Measurements from ENCODE around the gene DIRAS2.

The DIRAS2 gene

GRCh38 chr9:90580576-90580975 is 62.0 kb downstream of the DIRAS2 start:
- TF ChIP-seq, protein P1, sequence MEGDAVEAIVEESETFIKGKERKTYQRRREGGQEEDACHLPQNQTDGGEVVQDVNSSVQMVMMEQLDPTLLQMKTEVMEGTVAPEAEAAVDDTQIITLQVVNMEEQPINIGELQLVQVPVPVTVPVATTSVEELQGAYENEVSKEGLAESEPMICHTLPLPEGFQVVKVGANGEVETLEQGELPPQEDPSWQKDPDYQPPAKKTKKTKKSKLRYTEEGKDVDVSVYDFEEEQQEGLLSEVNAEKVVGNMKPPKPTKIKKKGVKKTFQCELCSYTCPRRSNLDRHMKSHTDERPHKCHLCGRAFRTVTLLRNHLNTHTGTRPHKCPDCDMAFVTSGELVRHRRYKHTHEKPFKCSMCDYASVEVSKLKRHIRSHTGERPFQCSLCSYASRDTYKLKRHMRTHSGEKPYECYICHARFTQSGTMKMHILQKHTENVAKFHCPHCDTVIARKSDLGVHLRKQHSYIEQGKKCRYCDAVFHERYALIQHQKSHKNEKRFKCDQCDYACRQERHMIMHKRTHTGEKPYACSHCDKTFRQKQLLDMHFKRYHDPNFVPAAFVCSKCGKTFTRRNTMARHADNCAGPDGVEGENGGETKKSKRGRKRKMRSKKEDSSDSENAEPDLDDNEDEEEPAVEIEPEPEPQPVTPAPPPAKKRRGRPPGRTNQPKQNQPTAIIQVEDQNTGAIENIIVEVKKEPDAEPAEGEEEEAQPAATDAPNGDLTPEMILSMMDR (IDR thresholded peaks at IDR 0.05; ENCODE audit: low read depth, low read length) = no peak
- Histone ChIP-seq H3K27me3 (no peaks in the 10 kb centered on the region), H3K4me1 (peaks cover 21% of the 10 kb centered on the region), H3K36me3 (no peaks in the 10 kb centered on the region), H3K4me3 (ENCODE audit: low read depth, low read length) (no peak overlapping the region), H3K9me3 (no peaks in the 10 kb centered on the region)
- no peak for DNase-seq

DNA sequence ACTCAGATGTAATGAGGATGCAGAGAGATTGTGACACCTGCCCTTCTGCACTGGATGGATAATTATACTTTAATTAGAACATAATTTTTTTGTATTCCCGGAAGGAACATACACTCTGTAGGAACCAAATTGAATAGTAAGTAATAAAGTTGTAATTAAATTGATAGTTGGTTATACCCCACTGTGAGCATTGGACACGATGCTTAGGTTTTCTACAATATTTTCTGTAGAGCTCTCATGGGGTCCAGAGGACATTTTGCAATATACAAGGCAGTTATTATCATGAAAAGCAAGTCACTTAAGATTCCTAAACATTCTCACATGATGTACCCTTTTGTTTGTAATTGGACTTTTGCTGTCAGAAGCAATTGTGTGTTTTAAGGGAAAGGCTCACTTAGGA is 63.4 kb downstream of the DIRAS2 start:
- H3K36me3 ChIP-seq = no peaks in the 10 kb centered on the region
- DNase-seq = no peak
- TF ChIP-seq, protein P1 (IDR thresholded peaks at IDR 0.05; ENCODE audit: low read depth, low read length) = no peak
- no peak overlapping the region for H3K4me3 ChIP-seq (ENCODE audit: low read depth, low read length)
- no peaks in the 10 kb centered on the region for H3K9me3 ChIP-seq
- H3K4me1 ChIP-seq = peaks cover 21% of the 10 kb centered on the region
- no peaks in the 10 kb centered on the region for H3K27me3 ChIP-seq

GRCh38 chr9:90578126-90578815 is 64.4 kb downstream of the DIRAS2 start:
- Histone ChIP-seq H3K4me1 (peaks cover 21% of the 10 kb centered on the region), H3K27me3 (no peaks in the 10 kb centered on the region), H3K36me3 (no peaks in the 10 kb centered on the region), H3K4me3 (ENCODE audit: low read depth, low read length) (no peak overlapping the region), H3K9me3 (no peaks in the 10 kb centered on the region)
- TF ChIP-seq, protein P1 (IDR thresholded peaks at IDR 0.05; ENCODE audit: low read depth, low read length) = no peak
- no peak for DNase-seq

DNA sequence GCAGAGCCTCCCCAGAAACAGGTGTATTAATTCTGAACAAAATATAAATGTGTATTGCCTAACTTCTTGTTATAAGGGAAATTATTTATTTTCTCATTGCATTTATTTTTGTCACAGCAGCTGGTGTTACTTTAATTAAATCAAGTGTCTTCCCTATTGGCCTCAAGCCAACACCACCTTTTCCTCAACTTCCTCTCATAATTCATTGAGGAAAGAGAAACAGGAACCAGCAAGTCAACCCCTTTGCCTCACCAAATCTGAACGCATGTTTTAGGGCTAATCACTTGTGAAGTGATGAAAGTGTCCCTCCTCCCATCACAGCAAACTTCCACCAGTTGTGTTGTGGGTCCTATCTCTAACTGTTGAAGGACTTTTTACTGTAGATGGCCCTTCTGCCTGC is 73.1 kb downstream of the DIRAS2 start:
- no peak for DNase-seq
- TF ChIP-seq, protein P1 (IDR thresholded peaks at IDR 0.05; ENCODE audit: low read depth, low read length) = no peak
- no peaks in the 10 kb centered on the region for H3K4me1 ChIP-seq
- no peak overlapping the region for H3K4me3 ChIP-seq (ENCODE audit: low read depth, low read length)
- no peaks in the 10 kb centered on the region for H3K36me3 ChIP-seq
- H3K27me3 ChIP-seq = no peaks in the 10 kb centered on the region
- H3K9me3 ChIP-seq = no peaks in the 10 kb centered on the region

- Histone ChIP-seq H3K36me3 (no peaks in the 10 kb centered on the region), H3K4me3 (ENCODE audit: low read depth, low read length) (no peak overlapping the region), H3K27me3 (no peaks in the 10 kb centered on the region), H3K4me1 (no peaks in the 10 kb centered on the region), H3K9me3 (no peaks in the 10 kb centered on the region)
- TF ChIP-seq, protein P1 (IDR thresholded peaks at IDR 0.05; ENCODE audit: low read depth, low read length) = no peak
- DNase-seq = no peak
Observed at GRCh38 chr9:90568667-90569066, 74.0 kb downstream of the DIRAS2 start.

DNA sequence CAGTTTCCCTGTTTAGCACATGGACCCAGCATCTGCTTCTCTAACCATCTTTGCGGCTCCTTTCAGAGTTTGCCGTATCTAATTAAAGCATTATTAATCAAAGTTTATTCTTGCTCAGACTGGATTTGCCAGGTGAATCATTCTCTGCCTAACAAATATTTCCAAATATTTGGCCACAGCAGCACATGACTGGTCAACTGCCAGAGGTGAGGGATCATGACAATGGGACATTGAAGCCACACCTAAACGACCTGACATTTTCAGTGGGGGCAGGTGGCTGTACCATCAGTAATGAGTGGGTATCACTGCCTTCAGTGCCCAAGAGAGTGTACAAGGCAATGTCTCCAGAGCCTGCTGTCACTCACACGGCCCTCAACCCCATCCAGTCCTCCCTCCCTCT is 80.4 kb downstream of the DIRAS2 start:
- TF ChIP-seq, protein P1 (IDR thresholded peaks at IDR 0.05; ENCODE audit: low read depth, low read length) = no peak
- H3K9me3 ChIP-seq = no peaks in the 10 kb centered on the region
- no peak overlapping the region for H3K4me3 ChIP-seq (ENCODE audit: low read depth, low read length)
- DNase-seq = no peak
- H3K36me3 ChIP-seq = no peaks in the 10 kb centered on the region
- no peaks in the 10 kb centered on the region for H3K27me3 ChIP-seq
- no peaks in the 10 kb centered on the region for H3K4me1 ChIP-seq
